LHCN-M2 (cell line): Measurements from ENCODE around the gene NDUFS5. TPM values are rescaled to one million over a fixed set of nuclear protein-coding genes. Genes with fewer than 3 reads are reported as not detected.
"Not testable (repeated sequence)": the region's sequence is repeated elsewhere in the genome, so short reads cannot be mapped to it uniquely, and the experiment has no call there.

Experiments
- DNase-seq: peaks from one replicate; pipeline ENCODE4 v3.0.0-alpha.2; 2012; ENCODE audit warnings: low read depth
- total RNA-seq: library from RNA; depleted of rRNA; stranded (reverse); fragments of >200 nt; gene quantifications from 2 replicates; pipeline ENCODE4 v1.2.3, GENCODE V29; 2014

The NDUFS5 gene
- total RNA-seq, 1 experiment from 2014 or later, result 124 TPM

DNA sequence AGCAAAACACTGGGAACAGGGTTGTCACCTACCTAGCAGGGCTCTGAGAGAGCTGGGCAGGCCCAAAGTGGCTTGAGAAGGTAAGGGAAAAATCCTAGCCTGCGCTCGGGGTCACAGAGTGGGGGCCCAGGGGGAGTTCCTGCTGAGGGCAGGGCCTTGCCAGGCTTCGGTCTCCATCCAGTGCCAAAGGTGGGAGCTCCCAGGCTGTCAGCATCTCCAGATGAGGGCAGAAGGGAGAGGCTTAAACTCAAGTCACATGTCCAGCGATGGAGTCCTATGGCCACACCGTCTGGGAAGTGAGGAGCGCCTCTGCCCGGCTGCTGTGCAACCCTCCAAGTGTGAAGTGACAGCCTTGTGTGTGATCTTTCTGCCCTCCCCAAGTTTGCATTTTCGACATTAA, 11.2 kb upstream of the NDUFS5 start:
- not testable (repeated sequence) for DNase-seq

DNA sequence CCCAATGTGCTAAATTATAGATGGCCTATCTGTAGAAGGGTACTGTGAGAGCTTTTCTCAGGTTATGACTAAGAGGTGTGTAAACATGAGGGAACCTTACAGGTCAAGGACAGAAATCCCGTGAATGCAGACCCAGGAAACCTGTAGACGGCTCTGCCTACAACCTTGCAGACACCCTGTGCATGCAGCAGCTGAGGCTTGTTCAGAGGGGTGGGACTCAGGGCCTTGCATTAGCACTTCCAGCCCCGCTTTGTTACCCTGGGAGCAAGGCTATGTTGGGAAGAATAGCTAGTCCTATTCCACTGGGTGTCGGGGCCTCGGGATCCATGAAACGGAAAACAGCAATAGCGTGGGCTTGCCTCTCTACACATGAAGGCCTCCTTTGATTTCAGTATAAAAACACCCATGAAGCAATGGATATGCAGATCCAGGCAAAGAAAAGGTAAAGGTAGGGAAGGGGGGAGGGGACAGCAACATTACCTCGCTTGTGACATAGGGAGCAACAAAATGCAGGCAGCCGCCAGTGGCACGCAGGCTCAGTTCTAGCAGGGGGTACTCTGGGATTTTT, 9.5 kb upstream of the NDUFS5 start:
- DNase-seq, result no peak

DNA sequence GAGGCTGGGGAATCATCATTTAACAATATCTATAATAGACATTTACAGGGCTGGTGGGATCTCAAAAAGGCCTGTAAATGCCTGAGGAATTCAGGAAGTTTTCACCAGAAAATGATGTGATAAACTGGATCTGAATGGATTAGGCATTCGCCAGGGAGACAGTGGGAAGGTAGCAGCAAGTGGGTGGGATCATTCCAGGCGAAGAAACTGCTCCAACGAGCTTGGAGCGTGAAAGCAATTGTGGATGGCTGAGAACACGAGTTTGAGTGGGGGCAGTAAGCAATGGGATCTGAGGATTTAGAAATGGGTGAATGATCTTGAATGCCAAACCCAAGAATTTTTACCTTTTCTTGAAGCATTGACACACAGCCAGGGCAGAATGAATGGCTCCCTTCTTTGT, 8.9 kb upstream of the NDUFS5 start:
- DNase-seq, result no peak

DNA sequence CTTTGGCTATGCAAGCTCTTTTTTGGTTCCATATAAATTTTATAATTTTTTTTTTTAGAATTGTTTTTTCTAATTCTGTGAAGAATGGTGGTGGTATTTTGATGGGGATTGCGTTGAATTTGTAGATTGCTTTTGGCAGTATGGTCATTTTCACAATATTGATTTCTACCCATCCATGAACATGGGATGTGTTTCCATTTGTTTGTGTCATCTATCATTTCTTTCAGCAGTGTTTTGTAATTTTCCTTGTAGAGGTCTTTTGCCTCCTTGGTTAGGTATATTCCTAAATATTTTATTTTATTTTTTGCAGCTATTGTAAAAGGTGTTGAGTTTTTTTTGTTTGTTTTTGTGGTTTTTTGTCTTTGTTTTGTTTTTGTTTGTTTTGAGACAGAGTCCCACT, 5.7 kb upstream of the NDUFS5 start:
- DNase-seq, result not testable (repeated sequence)

DNA sequence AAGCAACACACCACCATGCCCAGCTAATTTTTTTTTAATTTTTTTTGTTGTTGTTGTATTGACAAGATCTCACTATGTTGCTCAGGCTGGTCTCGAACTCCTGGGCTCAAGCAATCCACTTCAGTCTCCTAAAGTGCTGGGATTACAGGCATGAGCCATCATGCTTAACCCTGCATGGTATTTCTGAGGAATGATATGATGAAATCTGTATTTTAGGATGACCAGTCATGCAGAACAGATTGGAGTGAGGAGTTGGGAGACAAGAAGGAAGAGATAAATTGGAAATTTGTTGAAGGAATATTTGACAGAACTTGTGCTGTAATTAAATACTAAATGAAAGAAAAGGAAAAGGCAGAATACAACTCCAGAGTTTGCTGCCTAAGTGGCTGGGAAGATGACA, 4.7 kb upstream of the NDUFS5 start:
- no peak for DNase-seq

DNA sequence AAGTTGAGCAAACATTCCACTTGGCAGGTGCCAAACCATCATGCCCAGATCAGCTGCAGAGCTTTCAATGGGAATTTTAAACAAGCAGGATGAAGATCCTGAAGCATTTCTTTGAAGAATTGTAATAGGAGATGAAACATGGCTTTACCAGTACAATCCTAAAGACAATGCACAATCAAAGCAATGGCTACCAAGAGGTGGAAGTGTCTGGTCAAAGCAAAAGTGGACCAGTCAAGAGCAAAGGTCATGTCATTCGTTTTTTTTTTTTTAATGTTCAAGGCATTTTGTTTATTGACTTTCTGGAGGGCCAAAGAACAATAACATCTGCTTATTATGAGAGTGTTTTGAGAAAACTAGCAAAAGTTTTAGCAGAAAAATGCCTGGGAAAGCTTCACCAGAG, 3.0 kb upstream of the NDUFS5 start:
- DNase-seq, result no peak

DNA sequence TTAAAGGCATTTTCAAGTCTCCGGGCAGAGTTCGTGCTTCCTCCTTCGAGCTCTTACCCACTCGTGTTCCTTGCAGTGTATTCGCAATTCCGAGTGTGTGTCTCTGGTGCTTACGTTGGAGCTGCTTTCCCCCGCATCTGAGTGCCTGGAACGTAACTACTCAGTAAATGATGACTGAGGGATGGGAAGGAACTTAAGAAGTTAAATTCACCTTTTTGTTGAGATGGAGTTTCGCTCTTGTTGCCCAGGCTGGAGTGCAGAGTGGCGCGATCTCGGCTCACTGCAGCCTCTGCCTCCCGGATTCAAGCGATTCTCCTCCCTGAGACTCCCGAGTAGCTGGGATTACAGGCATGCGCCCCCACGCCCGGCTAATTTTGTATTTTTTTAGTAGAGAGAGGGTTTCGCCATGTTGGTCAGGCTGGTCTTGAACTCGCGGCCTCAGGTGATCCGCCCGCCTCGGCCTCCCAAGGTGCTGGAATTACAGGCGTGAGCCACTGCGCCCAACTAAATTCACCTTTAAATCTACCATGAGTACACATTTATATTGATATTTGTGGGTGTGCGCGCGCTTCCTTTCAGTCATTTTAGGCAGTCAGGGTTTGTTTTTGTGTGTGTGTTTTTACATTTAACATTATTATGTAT, 837 bp downstream of the NDUFS5 start:
- no peak for DNase-seq

DNA sequence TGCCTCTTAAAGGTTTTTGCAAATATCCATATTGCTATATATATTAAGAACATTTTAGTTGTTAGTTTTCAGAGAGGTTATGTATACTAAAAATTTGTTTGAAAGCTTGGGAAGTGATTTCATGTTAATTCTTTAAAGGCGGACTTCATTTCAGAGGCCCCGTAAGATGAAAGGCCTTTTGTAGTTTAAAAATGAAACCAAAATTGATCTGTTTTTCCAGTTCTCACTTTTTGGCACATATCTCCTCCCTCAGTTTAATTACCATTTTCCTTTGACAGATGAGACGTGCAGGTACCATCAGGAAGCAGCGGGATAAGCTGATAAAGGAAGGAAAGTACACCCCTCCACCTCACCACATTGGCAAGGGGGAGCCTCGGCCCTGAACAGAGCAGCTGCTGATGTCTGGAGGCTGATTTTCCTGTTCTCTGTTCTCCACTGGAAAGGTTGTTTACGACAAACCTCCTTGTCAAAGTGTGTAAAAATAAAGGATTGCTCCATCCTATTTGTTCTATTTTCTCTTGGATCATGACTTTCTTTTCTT, 8.0 kb downstream of the NDUFS5 start:
- no peak for DNase-seq

DNA sequence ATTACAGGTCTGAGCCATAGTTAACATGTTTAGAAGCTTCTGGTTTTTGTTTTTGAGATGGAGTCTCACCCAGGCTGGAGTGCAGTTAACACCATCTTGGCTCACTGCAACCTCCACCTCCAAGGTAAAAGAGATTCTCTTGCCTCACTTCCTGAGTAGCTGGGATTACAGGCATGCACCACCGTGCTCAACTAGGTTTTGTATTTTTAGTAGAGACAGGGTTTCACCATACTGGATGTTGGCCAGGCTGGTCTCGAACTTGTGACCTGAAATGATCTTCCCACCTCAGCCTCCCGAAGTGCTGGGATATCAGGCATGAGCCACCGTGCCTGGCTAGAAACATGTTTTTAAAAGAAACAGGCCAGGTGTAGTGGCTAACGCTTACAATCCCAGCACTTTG, 10.5 kb downstream of the NDUFS5 start:
- DNase-seq, result no peak

DNA sequence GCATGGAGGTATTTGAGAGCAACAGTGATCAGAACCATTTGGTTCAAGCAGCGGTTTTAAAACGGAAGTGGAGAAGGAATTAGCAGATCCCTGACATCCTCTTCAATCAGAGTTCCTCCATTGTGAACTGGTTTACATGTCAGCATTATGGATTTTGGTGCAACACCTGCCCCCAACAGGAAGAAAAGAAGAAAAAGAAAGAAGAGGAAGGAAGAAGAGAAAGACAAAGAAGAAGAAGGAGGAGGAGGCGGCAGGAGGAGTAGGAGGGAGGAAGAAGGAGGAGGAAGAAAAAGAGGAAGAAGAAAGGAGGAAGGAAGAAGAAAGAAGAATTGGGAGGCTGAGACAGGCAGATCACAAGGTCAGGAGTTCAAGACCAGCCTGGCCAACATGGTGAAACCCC, 17.4 kb downstream of the NDUFS5 start:
- no peak for DNase-seq

DNA sequence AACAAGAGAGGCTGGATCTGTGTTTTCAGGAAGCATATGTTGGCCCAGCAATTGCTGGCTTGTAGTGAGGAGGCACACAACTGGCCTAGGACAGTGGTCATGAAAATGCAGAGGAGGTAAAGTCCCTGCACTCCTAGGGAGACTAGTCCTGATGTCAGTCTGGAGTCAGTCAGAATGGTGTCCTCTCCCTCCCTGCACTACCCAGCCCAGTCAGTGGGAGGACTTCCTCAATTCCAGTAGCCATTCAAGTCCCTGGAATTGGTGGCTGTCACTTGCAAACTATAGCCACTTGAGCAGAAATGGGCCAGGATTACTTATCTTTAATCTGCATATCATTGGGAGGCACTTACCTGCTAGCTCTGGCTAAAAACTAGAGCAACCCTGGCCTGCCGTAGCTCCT, 18.6 kb downstream of the NDUFS5 start:
- no peak for DNase-seq

DNA sequence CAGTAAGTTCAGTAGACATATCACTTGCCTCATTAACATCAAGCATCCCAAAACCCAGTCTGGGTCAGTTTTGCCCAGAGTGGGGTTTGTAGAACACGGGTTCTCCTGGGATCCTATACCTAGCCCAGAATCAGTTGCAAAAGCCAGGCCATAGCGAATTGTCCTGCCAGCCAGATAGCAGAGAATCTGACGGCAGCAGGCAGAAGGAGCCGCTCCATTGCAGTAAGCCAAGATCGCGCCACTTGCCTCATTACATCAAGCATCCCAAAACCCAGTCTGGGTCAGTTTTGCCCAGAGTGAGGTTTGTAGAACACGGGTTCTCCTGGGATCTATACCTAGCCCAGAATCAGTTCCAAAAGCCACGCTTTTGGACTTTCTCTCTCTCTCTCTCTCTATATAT, 19.1 kb downstream of the NDUFS5 start:
- DNase-seq, result no peak

DNA sequence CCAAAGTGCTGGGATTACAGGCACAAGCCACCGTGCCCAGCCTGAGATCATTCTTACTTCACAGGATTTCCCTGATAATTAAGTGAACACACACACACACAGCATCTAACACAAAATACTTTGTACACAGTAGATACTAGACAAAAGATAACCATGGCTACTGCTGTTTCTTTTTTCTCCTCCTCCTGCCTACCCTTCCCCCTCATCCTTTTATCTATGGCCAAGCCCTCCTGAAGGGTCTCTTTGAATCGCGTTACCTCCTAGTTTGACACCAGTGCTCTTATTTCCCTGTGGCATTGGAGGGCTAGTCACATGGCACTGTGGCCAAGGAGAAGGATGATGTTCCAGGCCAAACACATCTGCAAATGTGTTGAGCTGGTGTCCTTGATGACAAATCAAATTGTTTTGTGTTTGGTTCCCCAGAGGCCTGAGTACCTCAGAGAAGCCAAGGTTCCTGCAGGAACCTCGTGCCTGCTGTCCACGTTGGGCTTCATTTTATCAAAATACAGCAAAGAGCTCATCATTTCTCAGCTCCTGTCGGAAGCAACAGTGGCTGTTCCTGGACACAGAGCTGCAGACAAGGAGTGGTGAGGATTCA, 20.6 kb downstream of the NDUFS5 start:
- DNase-seq, result no peak

DNA sequence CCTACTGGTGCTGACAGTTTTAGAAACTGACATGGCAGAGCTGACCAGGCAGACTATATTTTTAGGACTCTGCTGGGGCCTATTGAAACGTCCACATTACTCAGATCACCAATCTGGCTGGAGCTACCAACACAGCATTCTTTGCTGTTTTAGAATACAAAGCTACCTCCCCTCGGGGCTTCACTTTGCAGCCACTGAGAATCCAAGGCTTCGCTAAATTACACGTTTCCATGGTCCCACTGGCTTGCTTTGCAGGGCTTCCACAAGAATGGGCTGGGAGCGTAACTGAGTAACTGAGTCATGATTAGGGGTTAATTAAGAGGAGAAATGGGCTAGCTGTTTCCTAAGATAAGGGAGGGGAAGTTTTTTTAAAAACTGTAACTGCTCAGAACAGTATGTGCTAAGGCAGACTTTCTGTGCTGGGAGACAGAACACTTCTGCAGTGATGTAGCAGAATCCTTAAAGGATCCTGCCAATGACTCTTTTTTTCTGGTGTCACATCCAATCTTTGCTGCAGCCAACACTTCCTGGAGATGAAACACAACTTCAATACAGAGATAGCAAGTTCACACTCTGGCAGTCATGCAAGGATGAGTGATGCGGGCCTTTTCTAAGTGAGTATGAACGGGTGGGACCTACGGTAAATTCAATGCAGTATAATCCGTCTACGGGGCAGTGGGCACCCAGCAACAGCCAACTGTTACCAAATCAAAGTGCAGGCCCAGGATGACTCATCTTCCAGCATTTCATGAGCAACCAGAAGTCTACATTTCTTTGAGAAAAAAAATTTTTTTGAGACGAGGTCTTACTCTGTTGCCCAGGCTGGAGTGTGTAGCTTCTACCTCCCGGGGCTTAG, 21.5 kb downstream of the NDUFS5 start:
- peak; percentile 80 for DNase-seq

DNA sequence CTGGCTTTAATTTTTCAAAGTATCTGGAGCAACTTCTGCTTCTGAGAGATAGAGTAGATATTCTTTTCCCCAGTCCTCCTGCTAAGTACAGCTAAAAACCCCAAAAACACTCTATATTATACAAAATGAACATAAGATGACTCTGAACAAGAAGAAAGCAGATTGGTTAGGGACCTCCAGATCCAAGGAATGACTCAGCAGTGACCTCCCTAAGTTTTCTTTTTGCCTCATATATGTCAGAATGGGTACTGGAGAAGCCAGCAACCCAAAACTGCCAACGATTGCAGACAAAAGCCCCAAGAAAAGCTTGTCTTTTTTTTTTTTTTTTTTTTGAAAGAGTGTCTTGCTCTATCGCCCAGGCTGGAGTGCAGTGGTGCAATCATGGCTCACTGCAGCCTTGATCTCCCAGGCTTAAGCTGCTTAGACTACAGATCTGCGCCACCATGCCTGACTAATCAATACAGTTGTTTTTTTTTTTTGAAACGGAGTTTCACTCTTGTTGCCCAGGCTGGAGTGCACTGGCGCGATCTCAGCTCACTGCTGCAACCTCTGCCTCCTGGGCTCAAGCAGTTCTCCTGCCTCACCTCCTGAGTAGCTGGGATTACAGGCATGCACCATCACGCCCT, 22.7 kb downstream of the NDUFS5 start:
- DNase-seq, result no peak

DNA sequence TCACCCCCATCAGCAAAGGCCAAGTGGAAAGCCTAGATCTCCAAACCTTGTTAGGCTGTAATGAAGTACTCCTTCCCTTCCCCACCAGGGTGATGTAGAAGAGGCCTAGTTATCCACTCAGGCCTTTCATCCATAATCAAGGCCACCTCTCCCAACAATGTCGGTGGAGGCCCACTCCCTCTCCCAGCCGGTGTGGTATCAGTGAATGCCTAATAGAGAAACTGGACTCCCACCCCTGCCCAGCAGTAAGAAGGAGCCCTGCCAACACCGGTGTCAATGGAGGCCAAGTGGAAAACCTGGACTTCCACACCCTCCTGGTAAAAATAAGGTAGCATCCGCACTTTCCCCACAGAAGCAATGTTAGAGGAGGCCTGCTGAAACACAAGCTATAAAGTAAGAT, 23.9 kb downstream of the NDUFS5 start:
- no peak for DNase-seq

DNA sequence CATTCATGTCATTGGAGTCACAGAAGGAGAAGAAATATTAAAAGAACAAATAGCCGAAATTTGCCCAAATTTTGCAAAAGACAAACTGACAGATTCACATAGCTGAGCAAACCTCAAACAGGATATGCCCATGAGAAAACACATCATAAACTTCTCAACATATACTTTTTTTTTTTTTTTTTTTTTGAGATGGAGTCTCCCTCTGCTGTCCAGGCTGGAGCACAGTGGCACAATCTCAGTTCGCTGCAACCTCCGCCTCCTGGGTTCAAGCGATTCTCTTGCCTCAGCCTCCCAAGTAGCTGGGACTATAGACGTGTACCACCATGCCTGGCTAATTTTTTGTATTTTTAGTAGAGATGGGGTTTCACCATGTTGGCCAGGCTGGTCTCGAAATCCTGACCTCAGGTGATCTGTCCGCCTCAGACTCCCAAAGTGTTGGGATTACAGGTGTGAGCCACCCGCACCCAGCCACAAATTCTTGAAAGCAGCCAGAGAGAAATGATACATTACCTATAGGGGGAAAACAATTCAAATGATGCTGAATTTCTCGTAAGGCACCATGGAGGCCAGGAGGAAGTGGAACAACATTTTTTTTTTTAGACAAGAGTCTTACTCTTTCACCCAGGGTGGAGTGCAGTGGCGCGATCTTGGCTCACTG, 25.2 kb downstream of the NDUFS5 start:
- not testable (repeated sequence) for DNase-seq

DNA sequence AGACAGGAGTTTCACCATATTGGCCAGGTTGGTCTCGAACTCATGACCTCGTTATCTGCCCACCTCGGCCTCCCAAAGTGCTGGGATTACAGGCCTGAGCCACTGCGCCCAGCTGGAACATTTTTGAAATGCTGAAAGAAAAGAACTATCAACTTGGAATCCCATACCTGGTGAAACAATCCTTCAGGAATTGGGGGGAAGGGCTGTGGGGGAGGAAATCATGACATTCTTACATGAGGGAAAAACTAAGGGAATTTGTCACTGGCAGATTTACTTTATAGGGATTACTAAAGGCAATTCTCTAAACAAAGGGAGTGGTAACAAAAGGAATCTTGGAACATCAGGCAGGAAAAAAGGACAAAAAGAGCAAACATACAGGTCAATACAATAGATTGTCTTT, 25.8 kb downstream of the NDUFS5 start:
- no peak for DNase-seq

DNA sequence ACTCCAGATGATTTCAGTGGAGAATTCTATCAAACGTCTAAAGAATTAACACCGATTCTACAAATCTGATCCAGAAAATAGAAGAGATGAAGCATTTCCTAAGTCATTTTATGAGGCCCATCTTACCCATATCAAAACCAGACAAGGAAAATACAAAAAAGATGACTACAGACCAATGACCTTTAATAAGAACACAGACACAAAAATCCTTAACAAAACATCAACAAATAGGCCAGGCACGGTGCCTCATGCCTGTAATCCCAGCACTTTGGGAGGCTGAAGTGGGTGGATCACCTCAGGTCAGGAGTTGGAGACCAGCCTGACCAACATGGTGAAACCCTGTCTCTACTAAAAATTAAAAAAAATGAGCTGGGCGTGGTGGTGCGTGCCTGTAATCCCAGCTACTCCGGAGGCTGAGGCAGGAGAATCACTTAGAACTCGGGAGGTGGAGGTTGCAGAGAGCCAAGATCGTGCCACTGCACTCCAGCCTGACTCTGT, 29.1 kb downstream of the NDUFS5 start:
- not testable (repeated sequence) for DNase-seq

DNA sequence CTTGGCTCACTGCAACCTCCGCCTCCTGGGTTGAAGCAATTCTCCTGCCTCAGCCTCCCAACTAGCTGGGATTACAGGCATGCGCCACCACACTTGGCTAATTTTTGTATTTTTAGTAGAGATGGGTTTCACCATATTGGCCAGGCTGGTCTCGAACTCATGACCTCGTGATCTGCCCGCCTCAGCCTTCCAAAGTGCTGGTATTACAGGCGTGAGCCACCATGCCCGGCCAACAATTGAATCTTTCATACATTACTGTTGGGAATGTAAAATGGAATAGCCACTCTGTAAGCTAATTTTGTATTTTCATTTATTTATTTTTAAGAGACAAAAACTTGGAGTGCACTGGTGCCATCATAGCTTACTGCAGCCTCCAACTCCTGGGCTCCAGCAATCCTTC, 35.4 kb downstream of the NDUFS5 start:
- not testable (repeated sequence) for DNase-seq

DNA sequence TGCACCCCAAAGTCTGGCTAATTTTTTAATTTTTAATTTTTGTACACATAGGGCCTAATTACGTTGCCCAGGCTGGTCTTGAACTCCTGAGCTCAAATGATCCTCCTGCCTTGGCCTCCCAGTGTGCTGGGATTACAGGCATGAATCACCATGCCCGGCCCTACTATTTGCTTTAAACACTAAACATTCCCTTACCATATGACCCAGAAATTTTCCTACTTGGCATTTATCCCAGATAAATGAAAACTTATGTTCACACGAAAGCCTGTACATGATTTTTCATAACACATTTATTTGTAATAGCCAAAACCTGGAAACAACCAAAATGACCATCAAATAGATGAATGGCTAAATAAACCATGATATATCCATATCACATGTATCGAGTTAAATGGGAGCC, 35.8 kb downstream of the NDUFS5 start:
- peak; percentile 25 for DNase-seq
